Panc1 (cell line): ENCODE data around the gene TTC24.

Experiments used
- POLR2AphosphoS5 ChIP-seq: IDR thresholded peaks from 2 replicates; pipeline ENCODE4 v1.6.1; 2012; ENCODE audit warnings: mild to moderate bottlenecking, low read depth, low read length, moderate library complexity
- TF ChIP-seq, protein P1 (sequence below): fragments of 450-650 bp; IDR thresholded peaks from 2 replicates; pipeline ENCODE4 v1.5.1; 2017; ENCODE audit warnings: mild to moderate bottlenecking

GRCh38 chr1:156547982-156548381 is 31.5 kb upstream of the TTC24 start:
- no peak for TF ChIP-seq POLR2AphosphoS5
- TF ChIP-seq, protein P1, sequence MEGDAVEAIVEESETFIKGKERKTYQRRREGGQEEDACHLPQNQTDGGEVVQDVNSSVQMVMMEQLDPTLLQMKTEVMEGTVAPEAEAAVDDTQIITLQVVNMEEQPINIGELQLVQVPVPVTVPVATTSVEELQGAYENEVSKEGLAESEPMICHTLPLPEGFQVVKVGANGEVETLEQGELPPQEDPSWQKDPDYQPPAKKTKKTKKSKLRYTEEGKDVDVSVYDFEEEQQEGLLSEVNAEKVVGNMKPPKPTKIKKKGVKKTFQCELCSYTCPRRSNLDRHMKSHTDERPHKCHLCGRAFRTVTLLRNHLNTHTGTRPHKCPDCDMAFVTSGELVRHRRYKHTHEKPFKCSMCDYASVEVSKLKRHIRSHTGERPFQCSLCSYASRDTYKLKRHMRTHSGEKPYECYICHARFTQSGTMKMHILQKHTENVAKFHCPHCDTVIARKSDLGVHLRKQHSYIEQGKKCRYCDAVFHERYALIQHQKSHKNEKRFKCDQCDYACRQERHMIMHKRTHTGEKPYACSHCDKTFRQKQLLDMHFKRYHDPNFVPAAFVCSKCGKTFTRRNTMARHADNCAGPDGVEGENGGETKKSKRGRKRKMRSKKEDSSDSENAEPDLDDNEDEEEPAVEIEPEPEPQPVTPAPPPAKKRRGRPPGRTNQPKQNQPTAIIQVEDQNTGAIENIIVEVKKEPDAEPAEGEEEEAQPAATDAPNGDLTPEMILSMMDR = no peak
